IMR-90 (cell line): ENCODE measurements around the gene PAPSS2. TPM values are rescaled to one million over a fixed set of nuclear protein-coding genes. Genes with fewer than 3 reads are reported as not detected.
A peak's percentile ranks its signal among the peaks of the same experiment; 100 is the strongest.

Experiments
- ATAC-seq: fragments of 200-7000 bp; cut with Tn5 transposase; 2 replicates; pipeline ENCODE4 v1.9.1; 2020; ENCODE audit warnings: low read depth, mild to moderate bottlenecking, moderate library complexity
- BruUV-seq: library from RNA; stranded (reverse); fragments of 400-500 nt; replicated peaks from 2 replicates; lab custom pipeline; 2021; lab: Mats Ljungman, UMichigan
- CTCF ChIA-PET: fragments of 300-600 bp; formaldehyde crosslinking; extraction: SDS; loops from one replicate; lab custom pipeline; 2021; ENCODE audit warnings: antibody characterized with exemption; lab: Yijun Ruan, JAX
- POLR2A ChIA-PET: fragments of 300-600 bp; sonication (Branson Sonifier 250); formaldehyde crosslinking; loops from one replicate; lab custom pipeline; 2022; ENCODE audit warnings: antibody characterized with exemption; ENCODE audit not compliant: unreplicated experiment; lab: Charles Lee
- DNase-seq: peaks from one replicate; pipeline ENCODE4 v3.0.0; 2013
- H2AFZ ChIP-seq: replicated peaks from 2 replicates; pipeline ENCODE3; 2013; ENCODE audit warnings: low read length, mild to moderate bottlenecking; ENCODE audit not compliant: poor library complexity
- H2AK5ac ChIP-seq: 2 replicates; pipeline ENCODE4 v1.6.1; 2013; ENCODE audit warnings: low read depth, low read length, inconsistent platforms
- H2AK9ac ChIP-seq: replicated peaks from 2 replicates; pipeline ENCODE3; 2013; ENCODE audit warnings: mild to moderate bottlenecking, low read depth, low read length, moderate library complexity; ENCODE audit not compliant: poor library complexity
- H2BK120ac ChIP-seq: 2 replicates; pipeline ENCODE4 v1.6.1; 2013; ENCODE audit warnings: low read depth, low read length, inconsistent platforms
- H2BK15ac ChIP-seq: 3 replicates; pipeline ENCODE4 v1.6.1; 2013; ENCODE audit warnings: low read depth, low read length, inconsistent platforms
- H2BK20ac ChIP-seq: 2 replicates; pipeline ENCODE4 v1.6.1; 2013; ENCODE audit warnings: low read depth, mild to moderate bottlenecking, inconsistent platforms, low read length, moderate library complexity
- H2BK5ac ChIP-seq: 2 replicates; pipeline ENCODE4 v1.6.1; 2013; ENCODE audit warnings: mild to moderate bottlenecking, low read depth, low read length, inconsistent platforms; ENCODE audit not compliant: poor library complexity, severe bottlenecking
- H3K14ac ChIP-seq: replicated peaks from 2 replicates; pipeline ENCODE4 v1.6.1; 2013; ENCODE audit warnings: low read depth, low read length, inconsistent platforms
- H3K18ac ChIP-seq: 2 replicates; pipeline ENCODE4 v1.6.1; 2013; ENCODE audit warnings: low read depth, low read length, control low read depth
- H3K23ac ChIP-seq: 2 replicates; pipeline ENCODE4 v1.6.1; 2013; ENCODE audit warnings: low read depth, low read length, inconsistent platforms
- H3K27ac ChIP-seq: 2 replicates; pipeline ENCODE4 v1.5.1; 2013; ENCODE audit warnings: mild to moderate bottlenecking, control low read depth, low read length; ENCODE audit not compliant: insufficient read depth
- H3K27me3 ChIP-seq: 2 replicates; pipeline ENCODE4 v1.6.1; 2013; ENCODE audit warnings: low read length; ENCODE audit not compliant: control insufficient read depth, insufficient read depth
- H3K36me3 ChIP-seq: 2 replicates; pipeline ENCODE4 v1.6.1; 2013; ENCODE audit warnings: low read length, mixed read lengths; ENCODE audit not compliant: control insufficient read depth, insufficient read depth
- H3K4ac ChIP-seq: 2 replicates; pipeline ENCODE4 v1.6.1; 2013; ENCODE audit warnings: low read depth, low read length, inconsistent platforms
- H3K4me1 ChIP-seq: 2 replicates; pipeline ENCODE4 v1.6.1; 2013; ENCODE audit warnings: low read length, mixed read lengths; ENCODE audit not compliant: control insufficient read depth, insufficient read depth
- H3K4me2 ChIP-seq: 2 replicates; pipeline ENCODE4 v1.6.1; 2013; ENCODE audit warnings: low read depth, mild to moderate bottlenecking, control low read depth, low read length, moderate library complexity
- H3K4me3 ChIP-seq: 2 replicates; pipeline ENCODE4 v1.5.1; 2013; ENCODE audit warnings: low read depth, mild to moderate bottlenecking, control low read depth, low read length, moderate library complexity; ENCODE audit not compliant: insufficient read depth
- H3K56ac ChIP-seq: 2 replicates; pipeline ENCODE4 v1.6.1; 2013; ENCODE audit warnings: low read length, inconsistent platforms; ENCODE audit not compliant: insufficient read depth; ENCODE audit errors: extremely low read depth
- H3K79me1 ChIP-seq, 2 experiments: 2 replicates each; pipeline ENCODE4 v1.6.1; 2013; ENCODE audit warnings: low read length in 2 of 2, inconsistent platforms in 1 of 2, low read depth in 1 of 2
- H3K9ac ChIP-seq: 2 replicates; pipeline ENCODE4 v1.6.1; 2013; ENCODE audit warnings: low read depth, low read length, control low read depth
- H3K9me1 ChIP-seq: 2 replicates; pipeline ENCODE4 v1.6.1; 2013; ENCODE audit warnings: low read length, inconsistent platforms; ENCODE audit not compliant: insufficient read depth
- H3K9me3 ChIP-seq: 2 replicates; pipeline ENCODE4 v1.6.1; 2013; ENCODE audit warnings: low read length; ENCODE audit not compliant: control insufficient read depth, insufficient read depth
- H4K20me1 ChIP-seq: 2 replicates; pipeline ENCODE4 v1.6.1; 2013; ENCODE audit warnings: low read length, inconsistent platforms; ENCODE audit not compliant: insufficient read depth
- H4K5ac ChIP-seq: 2 replicates; pipeline ENCODE4 v1.6.1; 2013; ENCODE audit warnings: mild to moderate bottlenecking, low read depth, low read length, control low read depth
- H4K8ac ChIP-seq, 2 experiments: 2 replicates each; pipeline ENCODE4 v1.6.1; 2013; ENCODE audit warnings: low read depth in 2 of 2, low read length in 2 of 2, control low read depth in 1 of 2, inconsistent platforms in 1 of 2
- H4K91ac ChIP-seq: 2 replicates; pipeline ENCODE4 v1.6.1; 2013; ENCODE audit warnings: low read depth, low read length, inconsistent platforms; ENCODE audit not compliant: insufficient read depth
- FOS ChIP-seq: fragments of 150-350 bp; IDR thresholded peaks from 2 replicates; pipeline ENCODE4 v1.6.1; 2016; ENCODE audit warnings: low read depth, low read length
- MAFK ChIP-seq: IDR thresholded peaks from 2 replicates; pipeline ENCODE4 v1.6.1; 2012; ENCODE audit warnings: low read depth, low read length, improper control_type of control experiment
- MXI1 ChIP-seq: IDR thresholded peaks from 2 replicates; pipeline ENCODE4 v1.6.1; 2012; ENCODE audit warnings: low read depth, mild to moderate bottlenecking, low read length, moderate library complexity, borderline replicate concordance
- RAD21 ChIP-seq: IDR thresholded peaks from 2 replicates; pipeline ENCODE4 v1.6.1; 2012; ENCODE audit warnings: low read length, improper control_type of control experiment
- RCOR1 ChIP-seq: IDR thresholded peaks from 2 replicates; pipeline ENCODE4 v1.6.1; 2012; ENCODE audit warnings: mild to moderate bottlenecking, low read length, improper control_type of control experiment; ENCODE audit not compliant: insufficient replicate concordance
- WGBS, 2 experiments: methylation state at CpG; one replicate each; pipeline versions ENCODE4 v1.1.5 to v1.1.7; 2013; ENCODE audit warnings: missing lambda C conversion rate in 2 of 2; ENCODE audit not compliant: insufficient read length in 1 of 2; ENCODE audit errors: extremely low coverage in 2 of 2; 5-methylcytosine and 5-hydroxymethylcytosine counted together
- dilution Hi-C: fragments of 300-500 bp; cut with HindIII; formaldehyde crosslinking; loops from one replicate; pipeline ENCODE4 v1.14.3; 2018; ENCODE audit warnings: low sequenced_read_pairs; ENCODE audit not compliant: unreplicated experiment
- in situ Hi-C: fragments of 300-500 bp; cut with MboI; formaldehyde crosslinking; loops from 3 replicates; pipeline ENCODE4 v1.14.3; 2019; ENCODE audit warnings: low sequenced_read_pairs, inconsistent platforms, mixed read lengths
- intact Hi-C: fragments of 100-400 bp; cut with micrococcal nuclease; formaldehyde crosslinking; loops from 2 replicates; pipeline ENCODE4 v1.10.0; 2022
- polyA plus RNA-seq, 3 experiments: library from polyadenylated mRNA; depleted of rRNA; stranded (reverse); fragments of >200 nt; gene quantifications; 2 replicates each; pipeline ENCODE4 v1.2.3, GENCODE V29; 2012; ENCODE audit warnings: low replicate concordance in 1 of 3
- total RNA-seq: library from RNA; depleted of rRNA; stranded (reverse); fragments of >200 nt; gene quantifications from 2 replicates; pipeline ENCODE4 v1.2.3, GENCODE V29; 2012
- TF ChIP-seq, protein P1 (sequence below): fragments of 150-350 bp; IDR thresholded peaks from 2 replicates; pipeline ENCODE4 v1.6.1; 2017; ENCODE audit warnings: mild to moderate bottlenecking, antibody characterized with exemption, low read length, low read depth
- TF ChIP-seq, protein P2 (sequence below): fragments of 150-350 bp; IDR thresholded peaks from 2 replicates; pipeline ENCODE4 v1.6.1; 2016; ENCODE audit warnings: low read depth, mild to moderate bottlenecking, low read length, moderate library complexity, borderline replicate concordance

The PAPSS2 gene
- total and polyA plus RNA-seq, 2 of the 4 experiments (the other 2 are of a cell fraction), result 55.0 to 63.3 TPM

DNA sequence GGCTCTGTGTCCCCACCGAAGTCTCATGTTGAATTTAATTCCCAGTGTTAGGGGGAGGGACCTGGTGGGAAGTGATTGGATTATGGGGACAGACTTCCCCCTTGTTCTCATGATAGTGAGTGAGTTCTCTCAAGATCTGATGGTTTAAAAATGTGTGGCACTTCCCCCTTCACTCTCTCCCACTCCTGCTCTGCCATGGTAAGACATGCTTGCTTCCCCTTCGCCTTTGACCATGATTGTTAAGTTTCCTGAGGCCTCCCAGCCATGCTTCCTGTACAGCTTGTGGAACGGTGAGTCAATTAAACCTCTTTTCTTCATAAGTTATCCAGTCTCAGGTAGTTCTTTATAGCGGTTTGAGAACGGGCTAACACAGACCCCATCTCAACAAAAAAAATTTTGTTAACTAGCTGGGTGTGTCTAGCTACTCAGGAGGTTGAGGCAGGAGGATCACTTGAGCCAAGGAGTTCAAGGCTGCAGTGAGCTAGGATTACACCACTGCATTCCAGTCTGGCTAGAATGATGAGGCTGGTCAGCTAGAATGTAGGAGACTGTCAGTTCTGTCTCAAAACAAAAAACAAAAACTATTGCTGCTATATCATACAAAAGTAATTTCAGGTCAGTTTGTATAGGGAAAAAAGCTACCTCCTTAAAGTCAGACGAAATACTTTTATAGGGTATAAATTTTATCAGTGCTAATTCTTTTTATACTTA, 100.7 kb downstream of the PAPSS2 start:
- CTCF ChIA-PET, result no interaction called here
- H4K91ac ChIP-seq, result no peak overlapping the region
- H3K4ac ChIP-seq, result no peak overlapping the region
- ATAC-seq (no peak), DNase-seq (peak; percentile 5)
- H2BK120ac ChIP-seq, result no peak overlapping the region
- H3K4me3 ChIP-seq, result no peak overlapping the region
- no peaks in the 10 kb centered on the region for H3K9me3 ChIP-seq
- no peak overlapping the region for H2BK15ac ChIP-seq
- dilution Hi-C loops, result no loop called here
- H3K14ac ChIP-seq, result no peak overlapping the region
- no peak overlapping the region for H2AFZ ChIP-seq
- H4K20me1 ChIP-seq, result no peaks in the 10 kb centered on the region
- no peak overlapping the region for H2BK5ac ChIP-seq
- no peak overlapping the region for H3K23ac ChIP-seq
- no TSS peak for BruUV-seq
- in situ Hi-C loops, result no loop called here
- H3K4me2 ChIP-seq, result no peak overlapping the region
- H3K9ac ChIP-seq, result no peak overlapping the region
- H2BK20ac ChIP-seq, result no peak overlapping the region
- H3K79me1 ChIP-seq, result peaks cover 0 to 31% of the 10 kb centered on the region in 2 experiments; a peak in 3 of 4 replicates
- H3K18ac ChIP-seq, result no peak overlapping the region
- POLR2A ChIA-PET, result no interaction called here
- H4K8ac ChIP-seq, result no peak overlapping the region
- H3K36me3 ChIP-seq, result peaks cover 12% of the 10 kb centered on the region
- H4K5ac ChIP-seq, result no peak overlapping the region
- H2AK5ac ChIP-seq, result peak overlapping the region; percentile 25; the same call in 1 of the 2 replicates
- 0 out of 2 replicates have a peak, but pooled peaks cover 9% of the 10 kb centered on the region for H3K9me1 ChIP-seq
- no CpG with 5 or more reads among the region's 6 CpGs for WGBS, 2 experiments
- intact Hi-C loops, result no loop called here
- no peak overlapping the region for H2AK9ac ChIP-seq
- TF ChIP-seq RAD21, result no peak
- TF ChIP-seq MXI1, result no peak
- TF ChIP-seq, protein P1, sequence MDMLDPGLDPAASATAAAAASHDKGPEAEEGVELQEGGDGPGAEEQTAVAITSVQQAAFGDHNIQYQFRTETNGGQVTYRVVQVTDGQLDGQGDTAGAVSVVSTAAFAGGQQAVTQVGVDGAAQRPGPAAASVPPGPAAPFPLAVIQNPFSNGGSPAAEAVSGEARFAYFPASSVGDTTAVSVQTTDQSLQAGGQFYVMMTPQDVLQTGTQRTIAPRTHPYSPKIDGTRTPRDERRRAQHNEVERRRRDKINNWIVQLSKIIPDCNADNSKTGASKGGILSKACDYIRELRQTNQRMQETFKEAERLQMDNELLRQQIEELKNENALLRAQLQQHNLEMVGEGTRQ, result no peak
- TF ChIP-seq RCOR1, result no peak
- TF ChIP-seq, protein P2, sequence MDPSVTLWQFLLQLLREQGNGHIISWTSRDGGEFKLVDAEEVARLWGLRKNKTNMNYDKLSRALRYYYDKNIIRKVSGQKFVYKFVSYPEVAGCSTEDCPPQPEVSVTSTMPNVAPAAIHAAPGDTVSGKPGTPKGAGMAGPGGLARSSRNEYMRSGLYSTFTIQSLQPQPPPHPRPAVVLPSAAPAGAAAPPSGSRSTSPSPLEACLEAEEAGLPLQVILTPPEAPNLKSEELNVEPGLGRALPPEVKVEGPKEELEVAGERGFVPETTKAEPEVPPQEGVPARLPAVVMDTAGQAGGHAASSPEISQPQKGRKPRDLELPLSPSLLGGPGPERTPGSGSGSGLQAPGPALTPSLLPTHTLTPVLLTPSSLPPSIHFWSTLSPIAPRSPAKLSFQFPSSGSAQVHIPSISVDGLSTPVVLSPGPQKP, result no peak
- TF ChIP-seq FOS, result no peak
- no peak for TF ChIP-seq MAFK
- no peaks in the 10 kb centered on the region for H3K27me3 ChIP-seq
- peaks cover 2% of the 10 kb centered on the region for H3K4me1 ChIP-seq
- H3K27ac ChIP-seq, result no peak overlapping the region; the same call in 1 of the 2 replicates
- H3K56ac ChIP-seq, result no peak overlapping the region
